ENCODE results near the gene HNRNPUL1. TPM values are rescaled to one million over a fixed set of nuclear protein-coding genes. Genes with fewer than 3 reads are reported as not detected.

Gene HNRNPUL1
- polyA plus RNA-seq, 4 donors = 76.3 to 139 (median 99.1) TPM

DNA sequence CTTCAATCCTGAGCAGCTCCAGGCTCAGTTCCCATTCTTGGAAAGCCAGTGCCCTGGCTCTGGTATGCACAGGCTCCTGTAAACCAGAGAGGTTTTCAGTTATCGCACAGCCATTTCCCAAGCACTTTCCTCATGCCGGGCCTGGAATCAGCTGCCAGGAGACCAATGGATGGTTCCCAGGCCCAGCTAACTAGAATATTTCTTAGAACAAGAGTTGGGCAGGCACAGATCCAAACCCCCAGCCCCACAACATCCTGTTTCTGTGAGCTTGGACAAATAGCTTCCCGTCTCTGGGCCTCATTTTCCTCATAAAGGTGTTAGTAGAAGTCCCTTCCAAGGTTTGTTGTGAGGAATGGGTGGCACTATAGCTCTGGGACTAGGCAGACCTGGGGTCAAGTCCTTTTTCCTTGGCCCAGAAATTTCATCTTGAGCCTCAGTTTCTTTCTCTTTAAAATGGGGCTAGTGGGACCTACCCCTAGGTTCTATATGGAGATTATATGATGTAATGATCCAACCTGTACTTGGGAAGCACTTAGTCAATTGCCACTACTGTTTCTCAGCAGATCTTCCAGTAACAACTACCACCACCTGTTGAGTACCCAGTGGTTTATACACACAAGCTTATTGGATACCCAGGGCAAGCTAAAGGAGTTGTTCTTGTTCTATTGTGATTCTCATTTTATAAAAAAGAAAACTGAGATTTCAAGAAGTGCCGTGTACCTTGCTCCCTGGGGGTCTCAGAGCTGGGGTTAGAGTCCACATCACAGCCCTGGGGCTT lies 40.7 kb downstream of the HNRNPUL1 start:
- no peak overlapping the region for H3K4me3 ChIP-seq (ENCODE audit: low read depth in 1 of 3, low read length in 3 of 3)
- no peak for DNase-seq
- H3K27me3 ChIP-seq (ENCODE audit: control insufficient read depth in 3 of 3, insufficient read depth in 3 of 3, low read length in 3 of 3) = no peaks in the 10 kb centered on the region
- peaks cover 19 to 69% (median 36%) of the 10 kb centered on the region in 3 donors for H3K36me3 ChIP-seq (ENCODE audit: control insufficient read depth in 3 of 3, insufficient read depth in 2 of 3, low read depth in 1 of 3, low read length in 3 of 3)
- 72 to 87% (median 79%) methylated on average over 4 of the region's 4 CpGs for WGBS, 3 donors
- FAIRE-seq = no peak
- H3K27ac ChIP-seq (ENCODE audit: low read depth in 1 of 3, low read length in 2 of 3) = peak overlapping the region in 1 of 3 donors; percentile 28
- no peaks in the 10 kb centered on the region for H3K9me3 ChIP-seq (ENCODE audit: control insufficient read depth in 2 of 2, insufficient read depth in 1 of 2, low read depth in 1 of 2, low read length in 1 of 2)
- H3K4me1 ChIP-seq (ENCODE audit: control insufficient read depth in 3 of 3, insufficient read depth in 2 of 3, low read depth in 1 of 3, low read length in 2 of 3) = peaks cover 0 to 16% (median 8%) of the 10 kb centered on the region in 3 donors

GRCh38 chr19:41305927-41306793 lies 42.0 kb downstream of the HNRNPUL1 start:
- no peaks in the 10 kb centered on the region for H3K9me3 ChIP-seq (ENCODE audit: control insufficient read depth in 2 of 2, insufficient read depth in 1 of 2, low read depth in 1 of 2, low read length in 1 of 2)
- DNase-seq (no peak), FAIRE-seq (no peak)
- H3K4me3 ChIP-seq (ENCODE audit: low read depth in 1 of 3, low read length in 3 of 3) = no peak overlapping the region
- no peaks in the 10 kb centered on the region for H3K27me3 ChIP-seq (ENCODE audit: control insufficient read depth in 3 of 3, insufficient read depth in 3 of 3, low read length in 3 of 3)
- peaks cover 0 to 19% (median 8%) of the 10 kb centered on the region in 3 donors for H3K4me1 ChIP-seq (ENCODE audit: control insufficient read depth in 3 of 3, insufficient read depth in 2 of 3, low read depth in 1 of 3, low read length in 2 of 3)
- peak overlapping the region in 2 of 3 donors; percentile 45 to 67 for H3K27ac ChIP-seq (ENCODE audit: low read depth in 1 of 3, low read length in 2 of 3)
- H3K36me3 ChIP-seq (ENCODE audit: control insufficient read depth in 3 of 3, insufficient read depth in 2 of 3, low read depth in 1 of 3, low read length in 3 of 3) = peaks cover 19 to 63% (median 31%) of the 10 kb centered on the region in 3 donors
- WGBS, 3 donors = 74 to 89% (median 79%) methylated on average over 13 of the region's 13 CpGs

DNA sequence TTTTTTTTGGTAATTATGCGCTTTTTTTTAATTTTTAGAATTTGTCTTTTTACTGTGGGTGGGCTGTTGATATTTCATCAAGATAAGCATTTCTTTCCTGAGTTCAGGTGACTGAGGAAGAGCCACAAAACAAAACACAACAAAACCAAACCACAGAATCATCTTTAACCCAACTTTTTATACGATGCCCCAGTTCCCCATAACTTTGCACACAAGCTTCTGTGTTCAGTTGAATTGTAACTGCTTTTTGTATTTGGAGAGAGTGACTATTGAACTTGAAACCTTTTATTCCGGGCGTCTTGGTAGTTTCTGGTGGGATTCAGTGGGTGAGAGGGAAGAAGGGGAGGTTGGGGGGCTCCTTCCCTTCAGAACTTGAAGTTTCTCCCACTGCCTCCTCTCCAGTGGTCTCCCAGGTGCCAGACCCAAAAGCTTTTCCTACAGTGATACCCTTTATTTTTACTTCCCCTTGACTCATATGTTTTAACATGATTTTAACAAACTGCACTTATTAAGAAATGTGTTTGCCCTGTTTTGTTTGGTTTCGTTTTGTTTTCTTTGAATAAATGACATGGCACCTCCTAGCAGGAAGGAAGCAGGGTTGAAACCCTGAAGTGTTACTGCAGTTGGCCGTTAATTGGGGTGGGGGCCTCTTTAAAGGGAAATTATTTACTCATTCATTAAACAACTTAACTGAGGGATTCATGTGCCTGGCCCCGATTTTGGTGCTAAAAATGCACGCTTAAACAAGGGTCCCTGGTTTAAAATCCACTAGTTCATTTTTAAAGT lies 43.1 kb downstream of the HNRNPUL1 start:
- peak overlapping the region; percentile 71 to 97 (median 81) for H3K27ac ChIP-seq (ENCODE audit: low read depth in 1 of 3, low read length in 2 of 3)
- no peaks in the 10 kb centered on the region for H3K27me3 ChIP-seq (ENCODE audit: control insufficient read depth in 3 of 3, insufficient read depth in 3 of 3, low read length in 3 of 3)
- H3K9me3 ChIP-seq (ENCODE audit: control insufficient read depth in 2 of 2, insufficient read depth in 1 of 2, low read depth in 1 of 2, low read length in 1 of 2) = no peaks in the 10 kb centered on the region
- peaks cover 0 to 22% (median 8%) of the 10 kb centered on the region in 3 donors for H3K4me1 ChIP-seq (ENCODE audit: control insufficient read depth in 3 of 3, insufficient read depth in 2 of 3, low read depth in 1 of 3, low read length in 2 of 3)
- H3K36me3 ChIP-seq (ENCODE audit: control insufficient read depth in 3 of 3, insufficient read depth in 2 of 3, low read depth in 1 of 3, low read length in 3 of 3) = peaks cover 19 to 55% (median 24%) of the 10 kb centered on the region in 3 donors
- DNase-seq = no peak
- 47 to 68% (median 54%) methylated on average over 8 of the region's 8 CpGs for WGBS, 3 donors
- no peak overlapping the region for H3K4me3 ChIP-seq (ENCODE audit: low read depth in 1 of 3, low read length in 3 of 3)
- no peak for FAIRE-seq

DNA sequence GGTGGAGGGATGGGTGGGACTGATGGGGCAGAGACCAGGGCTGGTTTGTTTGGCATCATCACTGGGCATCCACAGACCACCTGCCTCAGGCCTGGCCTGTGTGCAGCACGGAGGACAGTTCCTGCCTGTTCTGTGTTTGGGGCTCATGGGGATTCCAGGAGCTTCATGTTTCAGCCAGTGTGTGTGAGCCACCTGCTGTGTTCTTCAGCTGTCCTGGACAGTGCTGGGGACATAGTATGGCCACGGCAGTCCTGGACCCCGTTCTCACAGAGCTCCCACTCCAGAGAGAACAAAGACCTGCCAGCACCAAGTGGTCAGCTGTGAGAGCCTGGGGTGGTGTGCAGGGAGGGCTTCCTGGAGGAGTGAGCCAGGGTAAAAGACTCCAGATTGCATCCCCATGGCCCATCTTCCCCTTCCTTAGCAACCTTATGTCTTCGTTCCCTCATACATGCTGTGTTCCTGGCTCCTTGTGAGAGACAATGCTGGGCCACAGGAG lies 43.8 kb downstream of the HNRNPUL1 start:
- Histone ChIP-seq H3K9me3 (ENCODE audit: control insufficient read depth in 2 of 2, insufficient read depth in 1 of 2, low read depth in 1 of 2, low read length in 1 of 2) (no peaks in the 10 kb centered on the region), H3K4me3 (ENCODE audit: low read depth in 1 of 3, low read length in 3 of 3) (no peak overlapping the region), H3K4me1 (ENCODE audit: control insufficient read depth in 3 of 3, insufficient read depth in 2 of 3, low read depth in 1 of 3, low read length in 2 of 3) (peaks cover 0 to 22% (median 8%) of the 10 kb centered on the region in 3 donors), H3K27me3 (ENCODE audit: control insufficient read depth in 3 of 3, insufficient read depth in 3 of 3, low read length in 3 of 3) (no peaks in the 10 kb centered on the region), H3K36me3 (ENCODE audit: control insufficient read depth in 3 of 3, insufficient read depth in 2 of 3, low read depth in 1 of 3, low read length in 3 of 3) (peaks cover 16 to 55% (median 24%) of the 10 kb centered on the region in 3 donors), H3K27ac (ENCODE audit: low read depth in 1 of 3, low read length in 2 of 3) (peak overlapping the region; percentile 71 to 97 (median 81))
- WGBS, 3 donors = 41 to 44% (median 43%) methylated on average over 4 of the region's 4 CpGs
- FAIRE-seq (no peak), DNase-seq (no peak)

GRCh38 chr19:41308450-41309179 lies 44.4 kb downstream of the HNRNPUL1 start:
- H3K27ac ChIP-seq (ENCODE audit: low read depth in 1 of 3, low read length in 2 of 3) = peak overlapping the region; percentile 92 to 97 (median 94)
- 19 to 22% (median 20%) methylated on average over 8 of the region's 8 CpGs for WGBS, 3 donors
- peaks cover 21 to 55% (median 28%) of the 10 kb centered on the region in 3 donors for H3K36me3 ChIP-seq (ENCODE audit: control insufficient read depth in 3 of 3, insufficient read depth in 2 of 3, low read depth in 1 of 3, low read length in 3 of 3)
- H3K4me1 ChIP-seq (ENCODE audit: control insufficient read depth in 3 of 3, insufficient read depth in 2 of 3, low read depth in 1 of 3, low read length in 2 of 3) = peaks cover 0 to 22% (median 8%) of the 10 kb centered on the region in 3 donors
- FAIRE-seq (no peak), DNase-seq (peak; percentile 88 to 94)
- peak overlapping the region in 2 of 3 donors; percentile 69 to 77 for H3K4me3 ChIP-seq (ENCODE audit: low read depth in 1 of 3, low read length in 3 of 3)
- H3K27me3 ChIP-seq (ENCODE audit: control insufficient read depth in 3 of 3, insufficient read depth in 3 of 3, low read length in 3 of 3) = no peaks in the 10 kb centered on the region
- H3K9me3 ChIP-seq (ENCODE audit: control insufficient read depth in 2 of 2, insufficient read depth in 1 of 2, low read depth in 1 of 2, low read length in 1 of 2) = no peaks in the 10 kb centered on the region

- H3K9me3 ChIP-seq (ENCODE audit: control insufficient read depth in 2 of 2, insufficient read depth in 1 of 2, low read depth in 1 of 2, low read length in 1 of 2) = no peaks in the 10 kb centered on the region
- WGBS, 3 donors = 4 to 8% (median 7%) methylated on average over 26 of the region's 26 CpGs
- no peaks in the 10 kb centered on the region for H3K27me3 ChIP-seq (ENCODE audit: control insufficient read depth in 3 of 3, insufficient read depth in 3 of 3, low read length in 3 of 3)
- peaks cover 0 to 22% (median 8%) of the 10 kb centered on the region in 3 donors for H3K4me1 ChIP-seq (ENCODE audit: control insufficient read depth in 3 of 3, insufficient read depth in 2 of 3, low read depth in 1 of 3, low read length in 2 of 3)
- H3K27ac ChIP-seq (ENCODE audit: low read depth in 1 of 3, low read length in 2 of 3) = peak overlapping the region; percentile 92 to 97 (median 94)
- peak overlapping the region; percentile 69 to 77 (median 69) for H3K4me3 ChIP-seq (ENCODE audit: low read depth in 1 of 3, low read length in 3 of 3)
- FAIRE-seq (no peak), DNase-seq (peak in 1 of 2 donors; percentile 47)
- peaks cover 17 to 54% (median 22%) of the 10 kb centered on the region in 3 donors for H3K36me3 ChIP-seq (ENCODE audit: control insufficient read depth in 3 of 3, insufficient read depth in 2 of 3, low read depth in 1 of 3, low read length in 3 of 3)
These were observed 45.2 kb downstream of the HNRNPUL1 start for GRCh38 chr19:41309180-41310032.
